GM20431 (cell line): ENCODE results near the gene MTHFD1.

Source experiments
- in situ Hi-C: fragments of 300-500 bp; cut with MseI, MboI; formaldehyde crosslinking; loops from one replicate; pipeline ENCODE4 v1.15.0; 2020; ENCODE audit warnings: low sequenced_read_pairs; ENCODE audit not compliant: unreplicated experiment

The MTHFD1 gene

GRCh38 chr14:64401949-64402348, 13.8 kb downstream of the MTHFD1 start:
- in situ Hi-C loops: no loop called here

- in situ Hi-C loops: no loop called here
These were observed 17.1 kb downstream of the MTHFD1 start for GRCh38 chr14:64405295-64405694.

- in situ Hi-C loops: no loop called here
These were observed 19.2 kb downstream of the MTHFD1 start for GRCh38 chr14:64407329-64407728.

GRCh38 chr14:64409126-64409920, 21.2 kb downstream of the MTHFD1 start:
- in situ Hi-C loops: no loop called here

DNA sequence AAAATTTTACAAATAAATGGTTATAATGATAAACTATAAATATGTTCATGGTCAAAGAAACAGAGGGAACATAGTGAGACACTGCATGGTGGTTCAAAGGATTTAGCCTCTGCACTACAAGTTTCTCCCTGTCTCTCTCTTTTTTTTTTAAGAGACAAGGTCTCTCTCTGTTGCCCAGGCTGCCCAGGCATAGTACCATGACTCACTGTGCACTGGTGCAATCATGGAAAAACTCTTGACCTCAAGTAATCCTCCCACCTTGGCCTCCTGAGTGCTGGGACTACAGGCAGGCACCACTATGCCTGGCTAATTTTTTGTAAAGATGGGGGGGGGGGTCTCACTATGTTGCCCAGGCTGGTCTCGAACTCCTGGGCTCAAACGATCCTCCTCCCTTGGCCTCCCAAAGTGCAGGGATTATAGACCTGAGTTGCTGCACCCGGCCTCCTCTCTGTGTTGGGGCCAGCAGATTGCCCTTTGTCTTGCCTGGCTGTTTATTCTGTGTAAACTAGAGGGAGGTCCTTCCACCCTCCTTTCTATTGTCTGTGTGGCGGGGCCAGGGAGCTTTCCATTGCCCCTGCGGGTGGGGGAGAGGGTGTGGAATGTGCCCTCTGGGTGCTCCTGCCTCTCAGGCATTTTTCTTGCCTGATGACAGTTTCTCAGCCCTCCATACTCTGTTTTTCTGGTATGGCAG, 22.1 kb downstream of the MTHFD1 start:
- in situ Hi-C loops: no loop called here

DNA sequence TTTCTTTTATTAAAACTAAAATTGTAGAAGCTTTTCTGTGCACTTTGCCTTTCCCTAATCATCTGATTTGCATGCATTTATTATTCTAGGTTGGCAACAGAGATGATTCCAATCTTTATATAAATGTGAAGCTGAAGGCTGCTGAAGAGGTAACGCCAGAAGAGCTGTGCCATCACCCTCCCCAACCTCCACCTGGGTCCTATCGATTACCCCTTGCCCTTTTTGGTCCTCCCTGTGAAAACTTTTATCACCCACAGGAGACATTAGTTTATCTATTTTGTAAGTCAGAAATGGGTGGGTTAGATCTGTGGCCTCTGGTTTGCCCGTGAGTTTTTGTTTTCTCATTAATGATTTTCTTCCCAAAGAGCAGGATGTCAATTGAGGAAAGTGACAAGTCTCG, 22.8 kb downstream of the MTHFD1 start:
- in situ Hi-C loops: no loop called here

DNA sequence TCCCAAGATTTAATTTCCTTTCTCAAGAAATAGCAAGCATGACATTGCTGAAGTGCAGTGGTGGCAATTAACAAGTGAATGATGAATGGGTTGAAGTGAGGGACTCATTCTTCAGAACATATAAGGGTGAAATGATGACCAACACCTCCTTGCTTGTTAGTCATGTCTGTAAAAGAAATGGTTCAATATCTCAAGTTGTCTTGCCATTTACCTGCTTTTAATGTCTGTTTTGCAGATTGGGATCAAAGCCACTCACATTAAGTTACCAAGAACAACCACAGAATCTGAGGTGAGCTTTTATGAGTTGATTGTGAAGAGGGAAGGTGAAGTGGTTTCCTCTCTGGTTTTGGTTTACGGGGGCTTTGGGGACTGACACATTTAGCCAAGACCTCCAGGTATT, 24.1 kb downstream of the MTHFD1 start:
- in situ Hi-C loops: no loop called here

- in situ Hi-C loops: no loop called here
These were observed 28.3 kb downstream of the MTHFD1 start for GRCh38 chr14:64416348-64416932.

- in situ Hi-C loops: no loop called here
These were observed 29.1 kb downstream of the MTHFD1 start for GRCh38 chr14:64417055-64417770.

- in situ Hi-C loops: no loop called here
These were observed 29.6 kb downstream of the MTHFD1 start for GRCh38 chr14:64417771-64418125.

DNA sequence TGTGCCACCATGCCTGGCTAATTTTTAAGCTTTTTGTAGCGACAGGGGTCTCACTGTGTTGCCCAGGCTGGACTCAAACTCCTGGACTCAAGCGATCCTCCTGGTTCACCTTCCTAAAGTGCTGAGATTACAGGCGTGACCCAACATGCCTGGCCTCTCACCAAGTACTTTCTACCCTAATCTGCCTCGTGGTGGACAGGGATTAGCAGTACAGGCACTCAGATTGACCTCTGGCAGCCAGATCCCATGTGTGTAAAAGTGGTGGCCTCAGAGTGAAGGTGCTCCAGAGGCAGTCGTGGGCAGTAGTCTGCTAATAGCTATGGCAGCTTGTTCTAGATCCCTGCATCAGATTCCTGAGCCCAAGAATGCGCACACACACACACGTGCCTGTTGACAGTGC, 30.9 kb downstream of the MTHFD1 start:
- in situ Hi-C loops: no loop called here

DNA sequence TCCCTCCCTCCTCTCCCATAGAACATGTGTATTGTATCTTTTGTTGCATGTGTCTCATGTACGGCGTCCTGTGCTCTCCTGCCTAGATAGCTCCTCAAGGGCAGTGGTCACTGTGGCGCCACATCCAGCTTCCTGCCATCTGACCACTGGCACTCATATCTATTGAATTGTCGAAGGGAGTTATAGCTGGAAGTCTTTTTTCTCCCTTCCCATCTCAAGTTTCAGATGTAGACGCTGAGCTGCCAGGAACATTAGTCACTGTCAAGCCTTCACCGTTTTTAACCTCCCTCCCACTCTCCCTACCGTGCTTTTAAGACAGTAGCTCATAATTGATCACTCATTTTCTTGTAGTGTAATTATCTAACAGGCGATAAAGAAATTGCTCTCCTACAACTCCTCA, 33.0 kb downstream of the MTHFD1 start:
- in situ Hi-C loops: no loop called here

GRCh38 chr14:64422005-64422404, 33.9 kb downstream of the MTHFD1 start:
- in situ Hi-C loops: no loop called here

- in situ Hi-C loops: no loop called here
These were observed 34.6 kb downstream of the MTHFD1 start for GRCh38 chr14:64422756-64423155.

DNA sequence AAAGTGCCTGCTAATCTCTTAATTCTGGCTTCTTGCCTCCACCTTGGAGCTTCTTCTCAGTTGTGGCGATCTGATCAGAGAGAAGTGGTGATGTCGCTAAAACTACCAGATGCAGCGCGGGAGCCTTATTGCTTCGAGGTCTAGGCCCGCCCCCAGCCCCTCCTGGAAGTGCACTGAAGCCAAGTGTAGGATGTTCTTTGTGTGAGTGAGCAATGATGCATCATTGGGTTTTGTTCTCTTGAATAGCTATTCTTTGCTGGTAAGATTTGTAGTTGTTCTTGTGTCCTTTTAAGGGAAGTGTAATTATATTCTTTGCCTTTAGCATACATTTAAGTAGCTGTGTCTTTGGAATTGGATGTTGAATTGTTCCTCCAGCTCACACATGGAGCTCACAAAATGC, 35.8 kb downstream of the MTHFD1 start:
- in situ Hi-C loops: no loop called here

DNA sequence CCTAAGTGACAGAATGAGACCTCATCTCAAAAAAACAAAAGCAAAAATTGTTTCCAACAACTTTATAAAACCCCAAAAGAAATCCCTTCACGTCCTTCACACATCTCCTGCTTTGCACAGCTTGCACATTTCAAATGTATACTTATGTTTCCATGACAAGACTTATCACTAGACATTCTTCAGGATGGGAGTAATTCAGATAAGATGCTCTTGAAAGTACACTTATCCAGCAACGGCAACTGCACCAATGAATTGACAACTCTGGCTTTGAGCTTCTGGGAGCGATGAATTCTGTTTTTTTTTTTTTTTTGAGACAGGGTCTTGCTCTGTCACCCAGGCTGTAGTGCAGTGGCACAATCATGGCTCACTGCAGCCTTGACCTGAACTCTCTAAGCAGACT, 46.4 kb downstream of the MTHFD1 start:
- in situ Hi-C loops: no loop called here

DNA sequence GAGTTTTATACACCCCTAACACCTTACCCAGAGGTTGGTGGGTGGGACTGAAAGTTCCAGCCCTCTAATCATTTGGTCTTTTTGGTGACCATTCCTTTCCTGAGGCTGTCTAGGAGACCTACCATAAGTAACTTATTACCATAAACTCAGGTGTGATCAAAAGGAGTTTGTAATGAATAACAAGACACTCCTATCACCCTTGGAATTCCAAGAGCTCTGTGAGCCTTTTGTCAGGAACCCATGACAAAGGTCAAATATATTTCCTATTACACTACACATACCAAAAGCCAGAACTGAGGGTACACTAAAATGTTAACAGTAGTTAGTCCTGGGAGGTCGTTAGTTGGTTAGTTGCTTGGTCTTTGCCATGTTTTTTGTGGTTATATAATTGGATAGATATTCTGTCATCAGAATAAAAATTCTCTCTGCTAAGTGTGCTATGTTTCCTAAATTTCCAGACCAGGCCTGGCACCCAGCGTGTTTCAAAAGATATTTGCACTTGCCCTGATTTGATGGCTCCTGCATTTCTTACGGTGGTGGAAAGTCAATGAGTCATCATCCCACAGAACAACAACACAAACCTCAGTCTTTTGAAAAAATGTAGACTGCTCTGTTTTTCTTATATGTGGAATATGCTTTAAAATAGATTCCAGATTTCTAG, 50.2 kb downstream of the MTHFD1 start:
- in situ Hi-C loops: no loop called here

- in situ Hi-C loops: no loop called here
These were observed 51.0 kb downstream of the MTHFD1 start for GRCh38 chr14:64439141-64439540.

DNA sequence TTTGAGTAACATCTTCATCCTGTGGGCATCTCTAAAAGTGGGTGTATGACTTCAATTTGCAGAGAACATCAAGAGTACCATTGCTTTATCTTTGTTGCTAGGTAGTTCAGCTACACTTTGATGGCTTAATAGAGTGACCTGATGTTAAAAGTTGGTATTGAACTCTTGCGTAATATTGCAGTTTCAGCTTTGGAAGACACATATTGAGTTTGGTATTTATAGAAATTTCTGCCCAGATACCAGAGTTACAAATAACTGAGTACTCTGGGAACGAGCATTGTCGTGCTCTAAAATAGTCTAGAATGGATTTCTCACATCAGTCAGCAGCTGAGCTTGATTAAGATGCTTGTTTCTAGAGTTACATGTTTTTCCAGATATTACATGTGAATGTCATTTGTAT, 52.3 kb downstream of the MTHFD1 start:
- in situ Hi-C loops: no loop called here

- in situ Hi-C loops: no loop called here
These were observed 54.3 kb downstream of the MTHFD1 start for GRCh38 chr14:64442300-64442988.
